LNCAP (cell line): ENCODE results near the gene GALNT4.

Experiments
- CTCF ChIP-seq: fragments of 450-650 bp; IDR thresholded peaks from 2 replicates; pipeline ENCODE4 v1.5.1; 2017; ENCODE audit warnings: mild to moderate bottlenecking

Gene GALNT4

GRCh38 chr12:89486264-89486663 lies 38.3 kb downstream of the GALNT4 start:
- no peak for TF ChIP-seq CTCF

GRCh38 chr12:89484470-89484869 lies 40.1 kb downstream of the GALNT4 start:
- no peak for TF ChIP-seq CTCF

GRCh38 chr12:89481213-89481914 lies 43.2 kb downstream of the GALNT4 start:
- TF ChIP-seq CTCF, result no peak

- TF ChIP-seq CTCF, result no peak
Observed at GRCh38 chr12:89479982-89480381, 44.6 kb downstream of the GALNT4 start.

GRCh38 chr12:89477633-89478279 lies 46.8 kb downstream of the GALNT4 start:
- no peak for TF ChIP-seq CTCF

- no peak for TF ChIP-seq CTCF
Observed at GRCh38 chr12:89476904-89477595, 47.5 kb downstream of the GALNT4 start.

GRCh38 chr12:89476232-89476631 lies 48.4 kb downstream of the GALNT4 start:
- TF ChIP-seq CTCF, result no peak
